Thymus (tissue), 11 donors: ENCODE data around the gene C1QTNF1. TPM values are rescaled to one million over a fixed set of nuclear protein-coding genes. Genes with fewer than 3 reads are reported as not detected.

Experiments used
- DNase-seq, 9 donors: peaks; one replicate each; pipeline ENCODE4 v3.0.0-alpha.2; 2013; ENCODE audit warnings: low spot score in 9 of 9, low read depth in 6 of 9, missing footprints in 1 of 9
- H3K27ac ChIP-seq, 2 donors: one replicate each; pipeline ENCODE4 v1.5.1; 2013; ENCODE audit warnings: control low read depth in 1 of 2, low read depth in 1 of 2, low read length in 1 of 2, mild to moderate bottlenecking in 1 of 2, moderate library complexity in 1 of 2
- H3K27me3 ChIP-seq, 2 donors: one replicate each; pipeline ENCODE4 v1.5.1; 2013; ENCODE audit warnings: low read length in 1 of 2; ENCODE audit not compliant: control insufficient read depth in 2 of 2, insufficient read depth in 1 of 2
- H3K36me3 ChIP-seq, 2 donors: one replicate each; pipeline ENCODE4 v1.5.1; 2013; ENCODE audit warnings: low read length in 1 of 2, mild to moderate bottlenecking in 1 of 2, moderate library complexity in 1 of 2; ENCODE audit not compliant: control insufficient read depth in 2 of 2, insufficient read depth in 2 of 2
- H3K4me1 ChIP-seq, 2 donors: one replicate each; pipeline ENCODE4 v1.5.1; 2013; ENCODE audit warnings: low read length in 2 of 2; ENCODE audit not compliant: control insufficient read depth in 2 of 2, insufficient read depth in 2 of 2
- H3K4me3 ChIP-seq, 2 donors: one replicate each; pipeline ENCODE4 v1.5.1; 2013; ENCODE audit warnings: low read length in 2 of 2, control low read depth in 1 of 2, mild to moderate bottlenecking in 1 of 2
- H3K9me3 ChIP-seq, 2 donors: one replicate each; pipeline ENCODE4 v1.5.1; 2013; ENCODE audit warnings: low read length in 1 of 2, mild to moderate bottlenecking in 1 of 2; ENCODE audit not compliant: control insufficient read depth in 2 of 2, insufficient read depth in 1 of 2
- WGBS: extraction: QIAGEN DNeasy Blood & Tissue Kit; methylation state at CpG from one replicate; pipeline ENCODE4 v1.1.7; 2013; 5-methylcytosine and 5-hydroxymethylcytosine counted together
- polyA plus RNA-seq: library from polyadenylated mRNA; stranded (reverse); fragments of 200-250 nt; gene quantifications from one replicate; pipeline ENCODE4 v1.2.3, GENCODE V29; 2013
- total RNA-seq: library from RNA; stranded (reverse); fragments of 120-200 nt; gene quantifications from one replicate; pipeline ENCODE4 v1.2.4, GENCODE V29; 2013
- donor health status: healthy.

C1QTNF1 gene
- total and polyA plus RNA-seq, 2 donors: 2.2 to 34.9 TPM

DNA sequence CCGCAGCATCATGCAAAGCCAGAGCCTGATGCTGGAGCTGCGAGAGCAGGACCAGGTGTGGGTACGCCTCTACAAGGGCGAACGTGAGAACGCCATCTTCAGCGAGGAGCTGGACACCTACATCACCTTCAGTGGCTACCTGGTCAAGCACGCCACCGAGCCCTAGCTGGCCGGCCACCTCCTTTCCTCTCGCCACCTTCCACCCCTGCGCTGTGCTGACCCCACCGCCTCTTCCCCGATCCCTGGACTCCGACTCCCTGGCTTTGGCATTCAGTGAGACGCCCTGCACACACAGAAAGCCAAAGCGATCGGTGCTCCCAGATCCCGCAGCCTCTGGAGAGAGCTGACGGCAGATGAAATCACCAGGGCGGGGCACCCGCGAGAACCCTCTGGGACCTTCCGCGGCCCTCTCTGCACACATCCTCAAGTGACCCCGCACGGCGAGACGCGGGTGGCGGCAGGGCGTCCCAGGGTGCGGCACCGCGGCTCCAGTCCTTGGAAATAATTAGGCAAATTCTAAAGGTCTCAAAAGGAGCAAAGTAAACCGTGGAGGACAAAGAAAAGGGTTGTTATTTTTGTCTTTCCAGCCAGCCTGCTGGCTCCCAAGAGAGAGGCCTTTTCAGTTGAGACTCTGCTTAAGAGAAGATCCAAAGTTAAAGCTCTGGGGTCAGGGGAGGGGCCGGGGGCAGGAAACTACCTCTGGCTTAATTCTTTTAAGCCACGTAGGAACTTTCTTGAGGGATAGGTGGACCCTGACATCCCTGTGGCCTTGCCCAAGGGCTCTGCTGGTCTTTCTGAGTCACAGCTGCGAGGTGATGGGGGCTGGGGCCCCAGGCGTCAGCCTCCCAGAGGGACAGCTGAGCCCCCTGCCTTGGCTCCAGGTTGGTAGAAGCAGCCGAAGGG is 24.2 kb downstream of the C1QTNF1 start:
- H3K4me1 ChIP-seq: no peaks in the 10 kb centered on the region
- no peak for DNase-seq
- H3K27ac ChIP-seq: no peak overlapping the region
- peaks cover 0 to 9% of the 10 kb centered on the region in 2 donors for H3K27me3 ChIP-seq
- H3K36me3 ChIP-seq: no peaks in the 10 kb centered on the region
- 95% methylated on average over 41 of the region's 41 CpGs for WGBS
- no peak overlapping the region for H3K4me3 ChIP-seq
- H3K9me3 ChIP-seq: no peaks in the 10 kb centered on the region

DNA sequence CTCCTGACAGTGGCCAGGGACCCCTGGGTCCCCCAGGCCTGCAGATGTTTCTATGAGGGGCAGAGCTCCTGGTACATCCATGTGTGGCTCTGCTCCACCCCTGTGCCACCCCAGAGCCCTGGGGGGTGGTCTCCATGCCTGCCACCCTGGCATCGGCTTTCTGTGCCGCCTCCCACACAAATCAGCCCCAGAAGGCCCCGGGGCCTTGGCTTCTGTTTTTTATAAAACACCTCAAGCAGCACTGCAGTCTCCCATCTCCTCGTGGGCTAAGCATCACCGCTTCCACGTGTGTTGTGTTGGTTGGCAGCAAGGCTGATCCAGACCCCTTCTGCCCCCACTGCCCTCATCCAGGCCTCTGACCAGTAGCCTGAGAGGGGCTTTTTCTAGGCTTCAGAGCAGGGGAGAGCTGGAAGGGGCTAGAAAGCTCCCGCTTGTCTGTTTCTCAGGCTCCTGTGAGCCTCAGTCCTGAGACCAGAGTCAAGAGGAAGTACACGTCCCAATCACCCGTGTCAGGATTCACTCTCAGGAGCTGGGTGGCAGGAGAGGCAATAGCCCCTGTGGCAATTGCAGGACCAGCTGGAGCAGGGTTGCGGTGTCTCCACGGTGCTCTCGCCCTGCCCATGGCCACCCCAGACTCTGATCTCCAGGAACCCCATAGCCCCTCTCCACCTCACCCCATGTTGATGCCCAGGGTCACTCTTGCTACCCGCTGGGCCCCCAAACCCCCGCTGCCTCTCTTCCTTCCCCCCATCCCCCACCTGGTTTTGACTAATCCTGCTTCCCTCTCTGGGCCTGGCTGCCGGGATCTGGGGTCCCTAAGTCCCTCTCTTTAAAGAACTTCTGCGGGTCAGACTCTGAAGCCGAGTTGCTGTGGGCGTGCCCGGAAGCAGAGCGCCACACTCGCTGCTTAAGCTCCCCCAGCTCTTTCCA is 25.1 kb downstream of the C1QTNF1 start:
- H3K4me1 ChIP-seq: no peaks in the 10 kb centered on the region
- whole genome bisulfite sequencing: 89% methylated on average over 21 of the region's 21 CpGs
- no peaks in the 10 kb centered on the region for H3K36me3 ChIP-seq
- peaks cover 0 to 9% of the 10 kb centered on the region in 2 donors for H3K27me3 ChIP-seq
- H3K4me3 ChIP-seq: no peak overlapping the region
- DNase-seq: no peak
- H3K27ac ChIP-seq: no peak overlapping the region
- H3K9me3 ChIP-seq: no peaks in the 10 kb centered on the region

GRCh38 chr17:79049821-79050220 is 25.9 kb downstream of the C1QTNF1 start:
- Histone ChIP-seq H3K4me3 (no peak overlapping the region), H3K36me3 (no peaks in the 10 kb centered on the region), H3K27ac (no peak overlapping the region), H3K4me1 (no peaks in the 10 kb centered on the region), H3K27me3 (peaks cover 0 to 9% of the 10 kb centered on the region in 2 donors), H3K9me3 (peaks cover 0 to 3% of the 10 kb centered on the region in 2 donors)
- DNase-seq: no peak
- 94% methylated on average over 11 of the region's 11 CpGs for WGBS

DNA sequence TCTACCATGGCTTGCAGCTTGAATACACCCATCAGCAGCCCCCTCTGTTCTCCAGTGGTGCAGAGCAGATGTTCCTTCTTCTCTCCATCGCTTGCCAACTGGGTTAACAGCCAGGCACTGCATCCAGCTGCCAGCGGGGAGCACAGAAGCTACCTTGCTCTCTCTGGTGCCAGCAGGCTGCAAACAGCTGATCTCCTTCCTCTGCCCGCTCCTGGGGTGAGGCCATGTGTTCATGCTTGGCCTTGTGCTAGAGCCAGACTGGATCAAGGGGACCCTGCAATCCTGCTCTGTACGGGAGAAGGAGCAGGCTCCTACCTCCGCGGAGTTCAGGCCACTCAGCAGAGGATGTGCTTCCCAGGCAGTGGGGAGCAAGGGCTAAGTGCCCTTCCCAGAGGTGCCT is 26.6 kb downstream of the C1QTNF1 start:
- H3K36me3 ChIP-seq: no peaks in the 10 kb centered on the region
- no peaks in the 10 kb centered on the region for H3K4me1 ChIP-seq
- DNase-seq: no peak
- H3K9me3 ChIP-seq: peaks cover 0 to 3% of the 10 kb centered on the region in 2 donors
- no peak overlapping the region for H3K27ac ChIP-seq
- WGBS: 96% methylated on average over 6 of the region's 6 CpGs
- no peak overlapping the region for H3K4me3 ChIP-seq
- H3K27me3 ChIP-seq: peaks cover 0 to 2% of the 10 kb centered on the region in 2 donors

DNA sequence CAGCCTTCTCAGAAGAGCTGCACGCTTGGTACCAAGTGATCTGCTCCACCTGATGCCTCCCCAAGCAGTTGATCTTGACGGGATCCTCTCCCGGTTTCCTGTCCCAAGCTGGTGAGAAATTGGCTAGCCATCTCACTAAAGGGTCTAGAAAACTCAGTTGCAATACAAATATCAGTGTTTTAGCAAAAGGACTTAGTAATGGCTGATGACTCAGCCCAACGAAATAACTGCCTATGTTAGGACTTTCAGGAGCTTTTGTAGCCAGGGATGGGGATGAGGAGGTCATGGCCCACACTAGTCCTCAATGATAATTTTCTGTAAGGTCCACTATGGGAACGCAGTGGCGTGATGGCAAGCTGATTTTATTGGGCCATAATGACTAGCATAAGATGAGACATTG is 27.3 kb downstream of the C1QTNF1 start:
- no peak overlapping the region for H3K27ac ChIP-seq
- DNase-seq: no peak
- no peaks in the 10 kb centered on the region for H3K4me1 ChIP-seq
- H3K27me3 ChIP-seq: peaks cover 0 to 2% of the 10 kb centered on the region in 2 donors
- 95% methylated on average over 6 of the region's 6 CpGs for WGBS
- H3K4me3 ChIP-seq: no peak overlapping the region
- no peaks in the 10 kb centered on the region for H3K36me3 ChIP-seq
- peaks cover 0 to 3% of the 10 kb centered on the region in 2 donors for H3K9me3 ChIP-seq

DNA sequence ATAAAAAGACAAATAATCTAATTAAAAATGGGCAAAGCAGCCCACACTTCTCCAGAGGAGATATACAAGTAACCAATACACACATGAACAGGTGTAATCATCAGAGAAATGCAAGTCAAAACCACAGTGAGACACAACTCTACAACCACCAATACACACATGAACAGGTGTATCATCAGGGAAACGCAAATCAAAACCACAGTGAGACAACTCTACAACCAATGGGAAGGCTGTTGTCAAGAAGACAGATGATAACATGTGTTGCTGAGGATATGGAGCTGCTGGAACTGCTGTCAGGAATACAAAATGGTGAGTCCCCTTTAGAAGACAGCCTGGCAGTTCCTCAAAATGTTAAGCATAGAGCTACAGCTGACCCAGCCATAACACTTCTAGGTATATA is 28.2 kb downstream of the C1QTNF1 start:
- 21% methylated on average over 1 of the region's 1 CpG for WGBS
- DNase-seq: no peak
- Histone ChIP-seq H3K9me3 (peaks cover 0 to 3% of the 10 kb centered on the region in 2 donors), H3K27ac (no peak overlapping the region), H3K36me3 (no peaks in the 10 kb centered on the region), H3K4me3 (no peak overlapping the region), H3K27me3 (peaks cover 0 to 2% of the 10 kb centered on the region in 2 donors), H3K4me1 (no peaks in the 10 kb centered on the region)

DNA sequence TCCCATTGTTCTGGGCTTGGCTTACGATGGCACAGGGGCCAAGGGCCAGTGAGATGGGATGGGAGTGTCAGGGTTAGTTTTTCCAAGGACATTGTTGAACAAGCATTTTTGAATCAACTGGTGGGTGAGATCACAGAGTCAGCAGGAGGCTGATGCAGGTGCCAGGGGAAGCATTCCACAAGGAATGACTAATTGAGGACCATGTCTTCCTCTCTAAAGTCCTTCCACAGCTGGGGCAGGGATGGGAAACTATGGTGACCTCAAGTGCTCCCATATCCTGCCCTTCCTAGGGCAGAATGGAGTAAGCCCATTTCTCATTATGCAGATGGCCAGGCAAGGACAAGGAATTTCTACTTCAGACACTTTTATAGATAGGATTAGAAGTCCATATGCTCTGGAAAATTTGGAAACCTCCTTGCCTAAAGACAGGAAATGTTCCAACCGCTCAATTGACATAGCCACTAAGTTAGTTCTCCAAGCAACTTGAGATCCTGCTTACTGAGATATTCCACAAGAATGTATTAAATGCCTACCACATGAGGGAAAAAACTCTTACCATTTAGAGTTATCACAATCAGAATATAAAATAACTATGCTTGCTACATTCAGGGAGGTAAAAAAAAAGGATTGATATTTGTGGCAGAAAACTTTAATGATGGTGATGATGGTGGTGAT is 29.4 kb downstream of the C1QTNF1 start:
- no peak overlapping the region for H3K4me3 ChIP-seq
- DNase-seq: no peak
- H3K27me3 ChIP-seq: peaks cover 0 to 2% of the 10 kb centered on the region in 2 donors
- 94% methylated on average over 2 of the region's 2 CpGs for WGBS
- H3K9me3 ChIP-seq: peaks cover 0 to 3% of the 10 kb centered on the region in 2 donors
- H3K27ac ChIP-seq: no peak overlapping the region
- H3K36me3 ChIP-seq: no peaks in the 10 kb centered on the region
- no peaks in the 10 kb centered on the region for H3K4me1 ChIP-seq

GRCh38 chr17:79054200-79054960 is 30.4 kb downstream of the C1QTNF1 start:
- Histone ChIP-seq H3K4me3 (no peak overlapping the region), H3K9me3 (peaks cover 0 to 3% of the 10 kb centered on the region in 2 donors), H3K27ac (no peak overlapping the region), H3K36me3 (no peaks in the 10 kb centered on the region), H3K4me1 (no peaks in the 10 kb centered on the region), H3K27me3 (peaks cover 0 to 2% of the 10 kb centered on the region in 2 donors)
- 87% methylated on average over 2 of the region's 2 CpGs for WGBS
- DNase-seq: no peak
